Measurements from ENCODE around the gene PIP5K1C.

PIP5K1C gene

DNA sequence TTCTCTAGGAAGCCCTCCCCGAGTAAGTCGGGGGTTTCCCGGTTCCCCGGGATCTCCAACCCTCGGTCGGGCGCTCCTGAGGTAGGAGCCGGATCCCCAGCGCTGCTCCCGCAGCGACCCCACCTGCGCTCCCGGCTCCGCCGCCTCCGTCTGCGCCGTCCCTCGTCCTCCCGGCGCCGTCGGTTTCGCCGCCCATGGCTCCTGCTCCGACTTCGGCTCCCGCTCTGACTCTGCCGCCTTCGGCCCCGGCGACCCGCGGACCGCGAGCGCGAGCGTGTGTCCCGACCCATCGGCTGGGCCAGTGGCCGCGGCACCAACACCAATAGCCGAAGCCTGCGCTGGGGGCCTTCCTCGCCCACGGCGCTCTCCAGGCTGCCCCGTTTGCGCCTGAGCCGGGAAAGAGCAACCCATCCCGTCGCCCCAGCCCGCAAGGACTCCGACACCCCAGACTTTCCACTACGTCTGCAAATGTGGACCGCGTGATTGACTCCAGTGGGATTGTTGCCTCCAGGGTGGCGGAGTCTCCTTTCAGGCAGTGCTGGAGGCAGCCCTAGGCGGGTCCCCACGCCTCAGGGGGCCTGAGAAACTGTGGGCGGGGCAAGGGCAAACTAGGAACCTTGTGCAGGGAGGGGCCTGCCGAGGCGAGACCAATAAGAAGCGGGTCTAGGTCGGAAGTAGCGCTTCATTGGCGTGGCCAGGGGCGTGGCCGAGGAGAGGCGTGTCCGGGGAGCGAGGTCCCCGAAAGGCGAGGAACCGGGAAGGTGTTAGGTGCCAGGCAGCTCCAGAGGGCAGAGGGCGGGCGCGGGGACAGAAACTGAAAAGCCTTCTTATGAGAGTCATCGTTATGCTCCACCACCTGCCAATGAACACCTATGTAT, 73.6 kb downstream of the PIP5K1C start, which contains the start of gene CACTIN:
Gene CACTIN, minus strand, starts transcription at position 318 of the 878 bp plus-strand sequence. Its CDS starts 28 bp downstream, at position 290.
- ATAC-seq (peak; percentile 96), DNase-seq (peak; percentile 99)

GRCh38 chr19:3625996-3626472, 74.2 kb downstream of the PIP5K1C start:
- DNase-seq (no peak), ATAC-seq (no peak)

GRCh38 chr19:3623716-3624115, 76.6 kb downstream of the PIP5K1C start:
- ATAC-seq: no peak
- no peak for DNase-seq

DNA sequence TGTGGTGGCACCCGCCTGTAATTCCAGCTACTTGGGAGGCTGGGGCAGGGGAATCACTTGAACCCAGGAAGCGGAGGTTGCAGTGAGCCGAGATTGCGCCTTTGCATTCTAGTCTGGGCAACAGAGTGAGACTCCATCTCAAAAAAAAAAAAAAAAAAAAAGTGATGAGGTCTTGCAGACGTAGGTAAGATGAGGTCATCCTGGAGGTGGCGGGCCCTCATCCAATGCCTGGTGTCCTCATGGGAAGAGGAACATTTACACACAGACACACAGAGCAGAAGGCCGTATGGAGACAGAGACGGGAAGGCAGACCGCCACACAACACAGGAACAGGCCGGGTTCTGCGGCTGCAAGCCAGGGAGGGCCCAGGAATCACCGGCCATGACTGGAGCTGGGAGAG, 78.0 kb downstream of the PIP5K1C start:
- DNase-seq: no peak
- ATAC-seq: no peak

GRCh38 chr19:3621689-3622088, 78.6 kb downstream of the PIP5K1C start:
- no peak for DNase-seq
- ATAC-seq: no peak

GRCh38 chr19:3620817-3621547, 79.3 kb downstream of the PIP5K1C start:
- ATAC-seq: no peak

GRCh38 chr19:3620145-3620816, 80.0 kb downstream of the PIP5K1C start:
- DNase-seq (no peak), ATAC-seq (no peak)

More at GRCh38 chr19:3620817-3621547, 79.3 kb downstream of the PIP5K1C start:
- no peak for DNase-seq

GRCh38 chr19:3619631-3620012, 80.6 kb downstream of the PIP5K1C start:
- DNase-seq (no peak), ATAC-seq (no peak)

DNA sequence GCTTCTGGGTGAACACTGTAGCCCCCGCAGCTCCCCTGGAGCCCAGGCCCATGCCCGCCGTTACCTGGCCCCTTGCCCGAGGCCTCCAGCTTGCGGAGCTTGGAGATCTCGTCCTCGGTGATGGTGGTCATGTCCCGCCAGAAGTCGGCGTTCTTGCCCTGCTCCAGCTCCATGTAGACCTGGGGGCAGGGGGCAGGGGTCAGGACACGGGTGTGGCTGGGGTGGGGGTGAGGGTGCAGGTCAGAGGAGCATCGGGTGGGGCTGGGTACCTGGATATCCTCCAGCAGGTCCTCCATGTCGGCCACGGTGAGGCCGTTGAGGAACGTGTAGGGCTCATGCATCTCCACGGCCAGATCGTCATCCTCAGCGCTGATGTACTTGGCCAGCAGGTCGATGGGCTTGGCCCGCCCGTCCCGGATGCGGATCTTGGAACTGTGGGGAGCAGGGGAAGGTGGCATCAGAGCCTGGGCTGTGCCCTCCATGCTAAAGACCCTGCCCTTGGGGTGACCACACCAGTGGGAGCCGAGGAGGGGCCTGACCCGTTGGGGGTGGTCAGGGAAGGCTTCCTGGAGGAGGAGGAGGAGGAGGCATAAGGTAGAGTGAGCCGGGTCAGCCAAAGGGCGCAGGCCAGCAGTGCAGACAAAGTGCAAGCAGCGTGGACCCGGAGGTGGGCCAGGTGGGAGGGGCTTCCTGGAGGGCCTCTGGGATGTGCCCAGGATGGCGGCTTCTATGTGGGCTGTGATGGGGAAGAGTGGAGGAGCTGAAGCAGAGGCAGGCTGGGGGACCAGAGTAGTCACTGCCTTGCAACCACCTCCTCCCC, 81.2 kb downstream of the PIP5K1C start:
- DNase-seq: no peak
- no peak for ATAC-seq

GRCh38 chr19:3618144-3618810, 82.0 kb downstream of the PIP5K1C start:
- DNase-seq (peak; percentile 79), ATAC-seq (peak; percentile 44)

DNA sequence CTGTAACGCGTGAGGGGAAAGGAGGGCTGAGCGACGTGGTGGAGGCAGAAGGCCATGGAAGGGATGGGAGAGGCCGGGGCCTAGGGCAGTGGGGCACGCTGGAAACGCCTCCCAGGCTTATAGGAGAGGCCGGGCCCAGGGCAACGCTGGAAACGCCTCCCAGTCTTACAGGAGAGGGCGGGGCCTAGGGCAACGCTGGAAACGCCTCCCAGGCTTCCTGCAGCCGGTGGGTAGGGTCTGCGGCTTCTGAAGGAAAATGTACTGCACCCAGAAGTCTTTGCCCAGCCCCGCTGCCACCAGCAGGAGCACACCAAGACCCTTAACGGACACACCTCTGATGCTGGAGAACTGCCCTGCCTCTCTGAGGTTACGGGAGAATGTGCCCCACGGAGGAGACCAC, 82.8 kb downstream of the PIP5K1C start:
- no peak for DNase-seq
- no peak for ATAC-seq

DNA sequence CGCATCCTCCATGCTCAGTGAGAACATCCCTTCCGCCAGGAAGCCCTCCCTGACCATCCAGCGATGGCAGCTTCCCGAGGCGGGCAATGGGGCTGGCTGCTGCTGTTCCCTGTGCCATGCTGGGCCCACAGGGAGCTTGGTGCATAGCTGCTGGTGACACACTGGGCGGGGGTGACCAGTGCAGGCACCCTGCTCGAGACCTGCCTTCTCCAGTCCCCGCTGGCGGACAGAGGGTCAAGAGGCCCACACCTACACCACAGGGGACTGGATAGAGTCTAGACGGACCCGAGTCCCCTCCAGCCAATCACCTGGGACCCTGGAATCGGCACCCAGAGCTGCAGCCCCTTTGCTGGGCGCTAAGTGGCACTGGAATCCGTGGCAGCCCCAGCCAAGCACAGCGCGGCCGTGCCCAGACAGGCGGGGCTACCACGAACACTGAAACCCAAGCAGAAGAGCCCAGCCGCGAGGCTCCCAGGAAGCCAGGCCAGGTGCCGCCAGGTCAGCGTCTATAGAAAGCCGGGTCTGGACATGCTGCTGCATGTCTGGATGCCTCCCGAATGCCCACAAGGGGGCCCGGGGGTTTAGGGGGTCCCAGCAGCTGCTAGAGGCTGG, 84.6 kb downstream of the PIP5K1C start:
- ATAC-seq: no peak
- no peak for DNase-seq

GRCh38 chr19:3614858-3615505, 85.3 kb downstream of the PIP5K1C start:
- no peak for DNase-seq
- ATAC-seq: no peak

GRCh38 chr19:3613818-3614661, 86.2 kb downstream of the PIP5K1C start:
- no peak for DNase-seq
- ATAC-seq: no peak

DNA sequence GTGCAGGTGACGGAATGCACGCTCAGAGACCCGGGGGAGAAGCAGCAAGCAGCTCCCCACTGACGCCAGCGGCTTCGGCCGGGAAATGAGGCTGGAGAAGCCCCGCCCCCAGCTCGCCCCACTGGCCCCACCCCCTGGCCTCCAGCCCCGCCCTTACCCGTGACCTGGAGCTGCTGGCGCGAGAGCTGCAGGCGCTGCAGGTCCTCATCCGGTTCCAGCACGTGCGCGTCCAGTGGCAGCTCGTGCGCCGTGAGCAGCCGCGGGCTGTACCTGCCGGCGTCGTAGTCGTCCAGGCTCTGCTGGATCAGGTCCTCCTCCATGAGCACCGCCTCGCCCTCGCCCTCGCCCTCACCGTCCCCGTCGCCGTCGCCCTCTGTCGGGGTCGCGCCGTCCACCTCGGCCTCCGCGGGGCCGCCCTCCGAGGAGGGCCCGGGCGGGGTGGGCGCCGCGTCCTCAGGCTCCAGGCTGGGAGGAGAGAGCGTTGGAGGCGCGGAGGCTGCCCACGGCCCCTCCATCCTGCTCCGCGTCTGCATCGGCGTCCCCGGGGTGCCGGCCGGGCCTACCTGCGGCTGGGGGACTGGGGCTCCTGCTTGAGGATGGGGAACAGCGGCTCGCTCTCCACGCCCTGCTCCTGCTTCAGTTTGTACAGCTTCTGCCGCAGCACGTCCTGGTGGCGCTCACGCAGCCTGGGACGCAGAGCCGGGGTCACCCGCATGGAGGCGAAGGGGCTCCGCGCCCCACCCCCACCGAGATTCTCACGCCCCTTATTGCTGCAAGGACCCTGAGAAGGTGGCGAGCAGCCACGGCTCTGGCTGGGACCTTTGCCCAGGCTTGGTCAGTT, 87.1 kb downstream of the PIP5K1C start:
- ATAC-seq (no peak), DNase-seq (no peak)

- no peak for DNase-seq
- no peak for ATAC-seq
These were observed 87.9 kb downstream of the PIP5K1C start for GRCh38 chr19:3612330-3612729.

DNA sequence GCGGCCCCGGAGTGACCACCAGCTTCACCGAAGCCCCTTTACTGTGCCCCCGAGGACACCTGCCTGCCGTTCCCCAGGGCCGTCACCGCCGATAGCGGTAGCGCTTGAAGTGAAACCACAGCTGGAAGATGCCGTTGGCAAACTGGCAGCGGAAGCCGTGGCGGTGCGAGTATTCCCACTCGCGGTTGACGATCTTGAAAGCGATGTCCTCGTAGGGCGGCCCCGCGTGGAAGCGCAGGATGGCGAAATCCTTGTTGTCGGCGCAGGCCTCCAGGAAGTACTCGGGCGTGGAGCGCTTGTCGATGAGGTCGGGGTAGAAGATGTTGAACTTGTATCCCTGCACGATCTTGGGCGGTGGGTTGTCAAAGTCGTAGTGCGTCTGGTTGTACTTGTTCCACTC, 88.4 kb downstream of the PIP5K1C start:
- DNase-seq (no peak), ATAC-seq (no peak)

All from stimulated activated naive CD8-positive, alpha-beta T cell treated with anti-CD3 and anti-CD28 coated beads, Interleukin-15, Interleukin-2, amounts not matched to agents 100 U/mL and 50 U/mL, for 24 hours (primary cell).